Ovary (tissue), 3 donors: ENCODE measurements around the gene KRT77.

ENCODE experiments used
- CTCF ChIP-seq, 3 donors: fragments of 450-650 bp in 2 of 3; fragments of 200-600 bp in 1 of 3; IDR thresholded peaks; one replicate each; pipeline versions ENCODE4 v1.5.1 to v1.8.0; 2016 to 2022; ENCODE audit warnings: antibody characterized with exemption in 3 of 3, mild to moderate bottlenecking in 1 of 3
- EP300 ChIP-seq: sonication (generic); formaldehyde crosslinking; IDR thresholded peaks from one replicate; pipeline ENCODE4 v1.6.1; 2017; ENCODE audit warnings: antibody characterized with exemption
- donor health status: DM: no; HTN: no; CAD: no.

- TF ChIP-seq EP300 (no peak), CTCF (IDR thresholded peaks at IDR 0.05) (no peak)
Measured at GRCh38 chr12:52742196-52742580, 38.9 kb upstream of the KRT77 start.
